Measurements from ENCODE around the gene KAZN.

The KAZN gene

DNA sequence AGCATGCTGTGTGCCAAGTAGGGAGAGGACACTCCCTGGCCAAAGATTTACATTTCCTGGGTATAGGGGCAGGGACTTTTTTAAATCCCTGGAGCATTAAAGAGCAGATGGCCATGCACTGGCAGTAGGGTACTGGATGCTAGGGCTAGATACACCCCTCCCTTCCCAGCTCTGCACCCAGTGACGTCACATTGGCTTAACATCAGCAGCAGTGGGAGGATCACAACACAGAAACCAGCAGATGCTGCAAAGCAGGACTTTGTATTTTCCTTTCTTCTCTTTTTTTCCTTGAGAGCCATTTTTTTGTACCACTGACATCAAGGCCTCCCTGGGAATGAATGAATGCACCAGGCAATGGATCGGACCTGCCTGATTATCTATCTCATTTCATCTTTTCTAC, 243.0 kb downstream of the KAZN start:
- Mint-ChIP-seq H3K9me3 (peaks cover 24% of the 10 kb centered on the region), H3K4me1 (no peaks in the 10 kb centered on the region), H3K36me3 (no peaks in the 10 kb centered on the region), H3K27ac (no peak overlapping the region), H3K4me3 (no peak overlapping the region)
- DNase-seq (ENCODE audit: low spot score in 2 of 2), result no peak
- no peak for ATAC-seq

DNA sequence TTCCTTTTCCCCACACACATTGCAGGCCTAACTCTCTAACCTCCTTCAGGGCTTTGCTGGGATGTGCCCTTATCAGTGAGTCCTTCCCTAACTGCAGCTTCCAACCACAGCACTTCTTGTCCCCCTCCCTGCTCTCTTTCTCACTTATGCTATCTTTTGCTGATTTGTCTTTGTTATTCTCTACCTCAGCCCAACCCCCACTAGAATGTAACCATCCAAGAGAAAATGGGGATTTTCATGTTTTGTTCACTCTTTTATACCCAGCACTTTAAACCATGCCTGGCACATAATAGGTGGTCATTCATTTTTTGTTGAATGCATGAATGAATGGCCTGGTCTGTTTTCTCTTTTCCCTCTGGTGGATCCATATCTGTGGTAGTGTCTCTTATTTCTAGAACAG, 243.5 kb downstream of the KAZN start:
- H3K27ac Mint-ChIP-seq, result no peak overlapping the region
- no peaks in the 10 kb centered on the region for H3K36me3 Mint-ChIP-seq
- H3K4me3 Mint-ChIP-seq, result no peak overlapping the region
- peaks cover 24% of the 10 kb centered on the region for H3K9me3 Mint-ChIP-seq
- no peak for ATAC-seq
- DNase-seq (ENCODE audit: low spot score in 2 of 2), result no peak
- no peaks in the 10 kb centered on the region for H3K4me1 Mint-ChIP-seq

GRCh38 chr1:14842361-14842760, 243.9 kb downstream of the KAZN start:
- H3K4me1 Mint-ChIP-seq, result no peaks in the 10 kb centered on the region
- H3K9me3 Mint-ChIP-seq, result peaks cover 24% of the 10 kb centered on the region
- H3K27ac Mint-ChIP-seq, result no peak overlapping the region
- no peaks in the 10 kb centered on the region for H3K36me3 Mint-ChIP-seq
- DNase-seq (ENCODE audit: low spot score in 2 of 2) (no peak), ATAC-seq (no peak)
- no peak overlapping the region for H3K4me3 Mint-ChIP-seq

DNA sequence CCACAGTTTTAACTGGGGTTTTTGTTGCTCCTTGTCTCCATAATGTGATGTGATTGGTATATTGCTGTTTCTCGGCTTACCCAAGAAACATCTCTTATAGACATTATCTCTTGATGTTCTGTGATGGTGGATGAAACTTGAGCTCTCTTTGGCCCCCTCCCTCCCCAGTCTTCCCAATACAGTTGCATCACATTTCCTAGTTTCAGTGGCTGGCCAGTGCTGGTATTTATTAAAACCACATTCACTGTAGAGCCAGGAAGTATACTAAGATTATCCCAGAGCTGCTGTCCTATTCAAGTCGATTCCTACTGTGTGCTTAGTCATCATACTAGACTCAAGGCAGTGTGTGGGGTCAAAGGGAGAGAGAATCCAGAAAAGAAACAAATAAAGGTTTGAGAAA, 244.4 kb downstream of the KAZN start:
- DNase-seq (ENCODE audit: low spot score in 2 of 2) (no peak), ATAC-seq (no peak)
- Mint-ChIP-seq H3K36me3 (no peaks in the 10 kb centered on the region), H3K27ac (no peak overlapping the region), H3K4me3 (no peak overlapping the region), H3K9me3 (peaks cover 24% of the 10 kb centered on the region), H3K4me1 (no peaks in the 10 kb centered on the region)

GRCh38 chr1:14843525-14843924, 245.0 kb downstream of the KAZN start:
- Mint-ChIP-seq H3K9me3 (peaks cover 24% of the 10 kb centered on the region), H3K36me3 (no peaks in the 10 kb centered on the region), H3K4me1 (no peaks in the 10 kb centered on the region), H3K27ac (no peak overlapping the region), H3K4me3 (no peak overlapping the region)
- DNase-seq (ENCODE audit: low spot score in 2 of 2), result no peak
- ATAC-seq, result no peak

DNA sequence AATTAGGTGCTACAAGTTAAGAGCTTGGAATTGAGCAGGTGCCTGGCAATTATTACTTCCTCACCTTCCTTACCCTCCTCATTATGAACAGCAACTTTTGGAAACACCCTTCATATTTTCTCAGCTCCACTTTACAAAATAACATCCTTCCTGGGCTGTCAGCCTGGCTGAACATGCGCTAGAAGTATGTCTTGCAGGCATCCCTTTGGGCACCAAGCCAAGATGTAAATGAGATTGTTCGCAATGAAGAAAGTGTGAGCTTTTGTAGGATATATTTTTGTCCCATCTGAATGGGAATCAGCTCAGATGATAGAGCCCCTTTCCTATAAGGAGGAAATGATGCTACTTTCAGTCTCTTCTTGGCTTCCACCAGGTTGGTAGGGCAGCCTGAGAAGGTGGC, 245.9 kb downstream of the KAZN start:
- Mint-ChIP-seq H3K27ac (no peak overlapping the region), H3K4me1 (no peaks in the 10 kb centered on the region), H3K9me3 (peaks cover 24% of the 10 kb centered on the region), H3K36me3 (no peaks in the 10 kb centered on the region), H3K4me3 (no peak overlapping the region)
- DNase-seq (ENCODE audit: low spot score in 2 of 2) (no peak), ATAC-seq (no peak)

DNA sequence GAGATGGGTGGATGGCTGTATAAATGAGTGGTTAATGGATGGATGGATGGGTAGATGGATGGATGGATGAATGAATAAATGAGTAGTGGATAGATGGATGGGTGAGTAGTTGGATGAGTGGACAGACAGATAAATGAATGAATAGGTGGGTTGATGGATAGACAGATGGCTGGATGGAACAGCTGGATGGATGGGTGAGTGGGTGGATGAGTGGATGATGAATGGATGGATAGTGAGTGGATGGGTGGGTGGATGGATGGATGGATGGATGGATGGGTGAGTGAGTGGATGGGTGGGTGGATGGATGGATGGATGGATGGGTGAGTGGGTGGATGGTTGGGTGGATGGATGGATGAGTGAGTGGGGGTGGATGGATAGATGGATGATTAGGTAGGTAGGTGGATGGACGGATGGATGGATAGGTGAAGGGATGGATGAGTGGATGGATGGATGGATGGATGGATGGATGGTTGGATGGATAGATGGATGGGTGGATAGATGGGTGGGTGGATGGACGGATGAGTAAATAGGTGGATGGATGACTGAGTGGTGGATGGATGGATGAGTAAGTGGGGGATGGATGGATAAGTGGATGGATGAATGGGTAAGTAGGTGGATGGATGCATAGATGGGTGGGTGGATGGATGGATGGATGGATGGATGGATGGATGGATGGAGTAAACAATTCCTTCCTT, 246.6 kb downstream of the KAZN start:
- H3K27ac Mint-ChIP-seq, result no peak overlapping the region
- peaks cover 24% of the 10 kb centered on the region for H3K9me3 Mint-ChIP-seq
- DNase-seq (ENCODE audit: low spot score in 2 of 2), result no peak

DNA sequence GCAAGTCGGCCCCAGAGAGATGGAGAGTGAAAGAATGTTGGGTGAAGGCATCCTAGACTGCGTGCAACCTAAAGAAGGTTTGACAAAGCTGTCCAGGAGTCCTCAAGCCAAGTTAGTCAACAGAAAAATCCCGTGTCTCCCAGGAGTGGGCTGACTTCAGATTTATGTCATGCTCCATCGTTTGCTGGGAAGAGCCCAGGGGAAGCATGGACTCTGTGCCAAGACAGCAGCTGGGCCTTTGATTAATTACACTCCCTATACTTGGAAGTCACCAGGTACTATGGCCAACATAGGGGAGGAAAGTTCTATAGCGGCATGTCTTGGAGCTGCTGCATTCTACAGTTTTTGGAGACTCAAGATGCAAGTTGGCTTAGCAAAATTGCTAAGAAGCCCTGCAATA, 247.4 kb downstream of the KAZN start:
- Mint-ChIP-seq H3K9me3 (peaks cover 21% of the 10 kb centered on the region), H3K4me1 (no peaks in the 10 kb centered on the region), H3K4me3 (no peak overlapping the region), H3K36me3 (no peaks in the 10 kb centered on the region), H3K27ac (no peak overlapping the region)
- no peak for ATAC-seq
- no peak for DNase-seq (ENCODE audit: low spot score in 2 of 2)

More for the DNA sequence above, 246.6 kb downstream of the KAZN start:
- no peak overlapping the region for H3K4me3 Mint-ChIP-seq
- no peaks in the 10 kb centered on the region for H3K4me1 Mint-ChIP-seq
- no peaks in the 10 kb centered on the region for H3K36me3 Mint-ChIP-seq
- ATAC-seq, result no peak

DNA sequence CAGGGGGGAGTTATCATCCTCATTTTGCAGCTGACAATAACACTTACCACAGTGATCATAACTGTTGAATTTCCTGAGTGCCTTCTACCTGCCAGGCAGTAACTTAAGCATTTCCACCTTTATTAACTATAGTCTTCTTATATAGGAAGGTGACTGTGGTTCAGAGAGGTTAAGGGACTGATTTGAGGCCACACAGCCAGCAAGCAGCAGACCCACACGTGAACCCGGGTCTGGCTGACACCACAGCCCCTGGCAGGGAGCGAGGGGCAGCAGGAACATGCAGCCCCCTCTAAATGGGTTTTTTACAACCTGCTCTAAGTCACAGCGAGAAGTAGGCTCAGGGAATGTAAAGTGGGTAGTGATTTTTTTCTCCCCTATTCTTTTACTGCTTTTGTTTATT, 248.2 kb downstream of the KAZN start:
- H3K4me1 Mint-ChIP-seq, result no peaks in the 10 kb centered on the region
- H3K4me3 Mint-ChIP-seq, result no peak overlapping the region
- ATAC-seq (no peak), DNase-seq (ENCODE audit: low spot score in 2 of 2) (no peak)
- no peak overlapping the region for H3K27ac Mint-ChIP-seq
- peaks cover 17% of the 10 kb centered on the region for H3K9me3 Mint-ChIP-seq
- no peaks in the 10 kb centered on the region for H3K36me3 Mint-ChIP-seq

GRCh38 chr1:14848203-14848602, 249.7 kb downstream of the KAZN start:
- no peaks in the 10 kb centered on the region for H3K36me3 Mint-ChIP-seq
- DNase-seq (ENCODE audit: low spot score in 2 of 2) (no peak), ATAC-seq (no peak)
- no peak overlapping the region for H3K27ac Mint-ChIP-seq
- no peaks in the 10 kb centered on the region for H3K4me1 Mint-ChIP-seq
- H3K9me3 Mint-ChIP-seq, result peaks cover 6% of the 10 kb centered on the region
- H3K4me3 Mint-ChIP-seq, result no peak overlapping the region

DNA sequence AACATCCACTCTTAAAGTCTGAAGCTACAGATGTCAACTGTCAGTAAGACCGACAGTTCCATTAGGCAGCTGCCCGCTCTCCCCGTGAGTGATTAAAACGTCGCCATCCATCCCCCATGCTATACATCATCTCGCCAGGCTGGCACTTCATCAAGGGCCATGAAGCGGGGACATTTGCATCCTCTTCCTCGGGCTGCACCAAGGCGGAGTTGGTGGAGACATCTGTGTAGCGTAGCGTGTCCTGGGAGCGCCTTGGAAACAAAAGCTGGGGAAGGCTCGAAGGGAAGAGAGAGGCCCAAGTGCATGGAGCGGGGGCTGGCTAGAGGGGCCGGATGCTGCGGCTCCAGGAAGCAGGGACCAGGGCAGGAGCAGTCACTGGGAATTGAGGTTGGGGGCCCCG, 250.1 kb downstream of the KAZN start:
- no peak for ATAC-seq
- Mint-ChIP-seq H3K4me3 (no peak overlapping the region), H3K27ac (no peak overlapping the region), H3K36me3 (no peaks in the 10 kb centered on the region), H3K9me3 (peaks cover 6% of the 10 kb centered on the region), H3K4me1 (no peaks in the 10 kb centered on the region)
- DNase-seq (ENCODE audit: low spot score in 2 of 2), result no peak

- peaks cover 6% of the 10 kb centered on the region for H3K9me3 Mint-ChIP-seq
- no peaks in the 10 kb centered on the region for H3K4me1 Mint-ChIP-seq
- no peak for ATAC-seq
These were observed 250.6 kb downstream of the KAZN start for GRCh38 chr1:14849038-14849437.

DNA sequence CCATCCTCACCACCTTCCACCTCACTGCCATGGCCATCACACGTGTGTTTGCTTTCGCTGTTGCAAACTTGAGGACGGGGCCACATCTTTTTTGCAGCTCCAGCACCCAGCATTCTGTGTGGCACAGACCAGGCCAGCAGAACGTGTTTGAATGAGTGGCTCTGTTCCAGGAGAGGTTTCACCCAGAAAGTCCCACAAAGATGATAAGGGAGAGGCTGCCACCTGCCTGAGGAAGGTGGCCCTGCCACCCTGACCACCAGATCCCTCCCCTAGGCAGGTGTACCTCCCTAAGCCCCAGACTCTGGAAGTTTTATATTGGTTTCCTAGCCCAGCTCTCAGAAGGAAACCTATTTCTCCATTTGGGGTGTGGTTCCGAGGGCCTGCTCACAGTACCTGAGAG, 252.1 kb downstream of the KAZN start:
- Mint-ChIP-seq H3K9me3 (peaks cover 1% of the 10 kb centered on the region), H3K4me3 (no peak overlapping the region), H3K4me1 (no peaks in the 10 kb centered on the region), H3K27ac (no peak overlapping the region), H3K36me3 (no peaks in the 10 kb centered on the region)
- ATAC-seq, result no peak
- no peak for DNase-seq (ENCODE audit: low spot score in 2 of 2)

More at GRCh38 chr1:14849038-14849437, 250.6 kb downstream of the KAZN start:
- DNase-seq (ENCODE audit: low spot score in 2 of 2), result no peak
- Mint-ChIP-seq H3K36me3 (no peaks in the 10 kb centered on the region), H3K4me3 (no peak overlapping the region), H3K27ac (no peak overlapping the region)

- Mint-ChIP-seq H3K9me3 (no peaks in the 10 kb centered on the region), H3K27ac (no peak overlapping the region), H3K4me3 (no peak overlapping the region), H3K36me3 (no peaks in the 10 kb centered on the region), H3K4me1 (no peaks in the 10 kb centered on the region)
- DNase-seq (ENCODE audit: low spot score in 2 of 2) (no peak), ATAC-seq (no peak)
These were observed 253.3 kb downstream of the KAZN start for GRCh38 chr1:14851760-14852159.

DNA sequence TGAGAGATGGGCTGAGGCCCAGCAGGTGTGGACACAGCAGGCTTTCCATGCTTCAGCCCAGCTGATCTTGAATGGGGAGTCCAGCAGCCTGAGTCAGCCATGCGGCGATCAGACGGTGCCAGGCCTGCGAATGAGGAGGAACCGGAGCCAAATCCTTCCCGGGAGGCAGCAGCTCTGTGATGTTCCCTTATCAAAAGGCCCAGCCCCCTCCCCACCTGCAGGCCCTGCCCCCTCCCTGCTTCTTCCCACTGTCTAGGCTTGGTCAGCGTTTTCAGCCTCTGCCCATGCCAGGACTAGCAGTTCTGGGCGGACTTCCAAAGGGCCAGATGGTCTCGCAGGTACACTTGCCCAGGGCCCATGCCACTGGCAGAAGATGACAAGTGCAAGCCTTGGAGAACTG, 253.8 kb downstream of the KAZN start:
- Mint-ChIP-seq H3K4me3 (no peak overlapping the region), H3K4me1 (no peaks in the 10 kb centered on the region), H3K36me3 (no peaks in the 10 kb centered on the region), H3K9me3 (no peaks in the 10 kb centered on the region), H3K27ac (no peak overlapping the region)
- no peak for ATAC-seq
- DNase-seq (ENCODE audit: low spot score in 2 of 2), result no peak

- Mint-ChIP-seq H3K4me1 (no peaks in the 10 kb centered on the region), H3K9me3 (no peaks in the 10 kb centered on the region), H3K36me3 (no peaks in the 10 kb centered on the region), H3K4me3 (no peak overlapping the region), H3K27ac (no peak overlapping the region)
- DNase-seq (ENCODE audit: low spot score in 2 of 2) (no peak), ATAC-seq (no peak)
These were observed 255.0 kb downstream of the KAZN start for GRCh38 chr1:14853518-14853917.

- H3K36me3 Mint-ChIP-seq, result no peaks in the 10 kb centered on the region
- H3K4me3 Mint-ChIP-seq, result no peak overlapping the region
- no peak overlapping the region for H3K27ac Mint-ChIP-seq
- DNase-seq (ENCODE audit: low spot score in 2 of 2) (no peak), ATAC-seq (no peak)
- no peaks in the 10 kb centered on the region for H3K9me3 Mint-ChIP-seq
- H3K4me1 Mint-ChIP-seq, result no peaks in the 10 kb centered on the region
These were observed 256.8 kb downstream of the KAZN start for GRCh38 chr1:14855268-14855667.
